Hindlimb muscle (tissue), 1 donor: ENCODE measurements around the gene MRPL44. TPM values are rescaled to one million over a fixed set of nuclear protein-coding genes. Genes with fewer than 3 reads are reported as not detected.

ENCODE experiments used
- DNase-seq: peaks from one replicate; pipeline ENCODE4 v3.0.0-alpha.2; 2013
- polyA plus RNA-seq: library from polyadenylated mRNA; unstranded; fragments of 120-200 nt; gene quantifications from one replicate; pipeline ENCODE4 v1.2.1, GENCODE V29; 2013; ENCODE audit not compliant: insufficient read length

MRPL44 gene
- 24.3 TPM for polyA plus RNA-seq

GRCh38 chr2:223957092-223957851 lies at the start of gene MRPL44:
Gene MRPL44 (plus strand): TSS chr2:223957463. CDS start chr2:223957473, 10 bp downstream.
- DNase-seq: peak; percentile 98

- DNase-seq: no peak
Measured at GRCh38 chr2:223908304-223908998, 48.8 kb upstream of the MRPL44 start.

DNA sequence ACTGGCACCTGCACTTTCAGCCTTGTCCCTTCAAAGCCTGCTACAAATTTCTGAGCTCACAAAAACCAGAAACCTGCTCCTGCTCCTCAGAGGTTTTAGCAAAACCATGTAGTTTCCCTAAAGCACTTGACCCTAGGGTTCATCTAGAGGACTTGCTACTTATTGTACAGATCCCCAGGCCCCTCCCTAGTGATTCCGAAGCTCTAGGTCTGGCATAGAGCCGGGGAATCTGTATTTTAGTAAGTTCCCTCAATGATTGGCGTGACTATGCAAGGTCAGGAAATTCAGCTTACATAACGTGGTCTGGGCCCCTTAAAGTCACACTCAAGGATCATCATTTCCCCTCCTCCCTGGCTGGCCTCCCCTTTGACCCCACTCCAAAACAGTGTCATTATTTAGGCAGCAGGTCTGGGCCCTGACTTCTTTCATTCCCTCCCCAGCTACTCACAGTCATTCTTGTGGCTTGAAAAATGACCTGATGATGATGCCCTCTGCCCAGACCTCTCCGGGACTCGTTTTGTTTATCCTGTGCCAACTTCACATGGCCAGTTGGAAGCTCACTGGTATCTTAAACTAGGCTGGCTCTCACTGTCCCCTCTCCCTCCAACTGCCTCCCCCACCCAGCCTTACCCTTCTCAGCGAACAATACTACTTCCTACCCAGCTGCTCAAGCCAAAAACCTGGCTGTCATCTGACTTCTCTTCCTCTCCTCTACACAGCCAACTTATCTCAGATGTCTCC lies 48.1 kb upstream of the MRPL44 start:
- no peak for DNase-seq

GRCh38 chr2:223914324-223914723 lies 42.9 kb upstream of the MRPL44 start:
- no peak for DNase-seq

DNA sequence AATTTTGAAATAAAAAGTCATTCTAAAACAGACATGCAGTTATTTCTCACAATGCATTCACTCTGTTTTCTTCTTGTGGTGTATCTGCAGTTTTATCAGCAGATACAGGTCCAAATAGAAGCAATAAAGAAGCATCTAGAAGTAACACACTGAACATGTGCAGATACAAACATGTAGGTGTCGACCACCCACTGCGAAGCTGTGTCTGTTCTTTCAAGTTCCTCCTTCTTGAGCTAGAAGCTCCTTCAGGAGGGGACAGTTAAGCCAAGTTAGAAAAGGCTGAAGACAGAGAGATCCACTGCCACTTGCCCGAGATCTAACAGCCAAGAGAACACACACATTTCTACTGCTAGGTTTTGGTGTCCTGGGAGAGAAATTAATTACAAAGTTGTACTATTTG lies 42.2 kb upstream of the MRPL44 start:
- DNase-seq: no peak

DNA sequence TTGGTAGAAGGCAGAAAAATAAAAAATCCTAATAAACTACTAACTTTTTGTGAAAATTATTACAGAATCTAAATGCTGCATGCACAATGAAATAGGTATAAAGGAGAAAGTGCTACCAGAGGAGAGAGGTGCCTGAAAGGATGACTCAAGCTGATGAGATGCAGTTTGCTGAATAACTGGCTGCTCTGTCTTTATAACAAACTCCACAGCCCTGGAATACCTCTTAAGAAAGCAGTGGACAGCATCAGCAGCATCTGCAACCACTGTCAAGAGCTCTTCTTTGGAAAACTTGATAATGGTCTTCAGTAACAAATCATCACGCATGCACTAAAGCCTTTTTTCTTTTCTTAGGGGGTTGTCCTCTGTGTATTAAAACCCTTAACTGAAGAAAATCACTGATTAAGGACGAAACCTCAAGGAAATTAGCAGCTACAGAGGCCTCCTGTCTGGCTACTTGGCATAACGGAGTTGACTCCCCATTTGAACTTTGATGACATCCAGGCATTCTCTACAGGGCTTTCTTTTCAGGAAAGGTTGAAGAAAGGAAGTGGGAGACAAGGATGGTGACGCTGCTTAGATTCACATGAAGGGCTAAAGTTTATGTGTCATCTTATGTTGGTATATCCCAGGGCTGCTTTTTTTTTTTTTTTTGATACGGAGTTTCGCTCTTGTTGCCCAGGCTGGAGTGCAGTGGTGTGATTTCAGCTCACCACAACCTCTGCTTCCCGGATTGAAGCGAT lies 40.9 kb upstream of the MRPL44 start:
- DNase-seq: no peak

GRCh38 chr2:223918671-223919134 lies 38.6 kb upstream of the MRPL44 start:
- no peak for DNase-seq

DNA sequence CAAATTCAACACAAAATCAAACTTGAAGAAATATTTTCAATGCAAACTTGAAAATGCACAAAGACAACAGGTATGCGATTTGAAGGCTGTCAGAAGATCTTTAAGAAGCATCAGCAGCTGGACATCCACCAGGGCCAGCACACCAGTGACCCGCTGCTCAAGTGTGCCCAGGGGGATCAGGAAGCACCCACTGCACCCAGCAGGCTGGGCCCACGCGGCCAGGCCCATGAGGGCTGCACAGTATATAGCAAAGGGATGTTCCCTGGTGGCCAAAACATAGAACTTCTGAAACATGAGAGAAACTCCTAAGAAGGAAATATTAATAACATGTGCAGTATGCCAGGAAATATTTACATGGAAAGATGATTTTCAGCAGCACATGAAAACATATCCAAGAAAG lies 37.2 kb upstream of the MRPL44 start:
- DNase-seq: no peak

DNA sequence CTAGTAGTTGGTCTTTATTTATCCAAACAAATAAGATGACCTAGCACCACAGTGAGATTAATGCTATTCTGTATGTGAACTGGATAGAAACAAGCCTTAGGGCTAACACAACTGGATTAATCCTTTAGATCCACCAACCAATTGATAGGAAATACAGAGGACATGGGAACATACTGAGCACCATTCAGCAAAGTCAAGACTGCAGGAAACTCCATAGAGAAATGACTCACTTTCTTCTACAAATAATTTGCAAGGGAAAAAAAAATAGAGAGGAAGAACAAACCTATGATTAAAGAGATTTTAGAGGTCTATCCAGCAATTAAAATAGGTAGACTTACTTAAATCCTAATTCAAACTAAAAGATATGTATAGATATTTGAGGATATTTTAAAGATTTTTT lies 36.1 kb upstream of the MRPL44 start:
- DNase-seq: no peak

DNA sequence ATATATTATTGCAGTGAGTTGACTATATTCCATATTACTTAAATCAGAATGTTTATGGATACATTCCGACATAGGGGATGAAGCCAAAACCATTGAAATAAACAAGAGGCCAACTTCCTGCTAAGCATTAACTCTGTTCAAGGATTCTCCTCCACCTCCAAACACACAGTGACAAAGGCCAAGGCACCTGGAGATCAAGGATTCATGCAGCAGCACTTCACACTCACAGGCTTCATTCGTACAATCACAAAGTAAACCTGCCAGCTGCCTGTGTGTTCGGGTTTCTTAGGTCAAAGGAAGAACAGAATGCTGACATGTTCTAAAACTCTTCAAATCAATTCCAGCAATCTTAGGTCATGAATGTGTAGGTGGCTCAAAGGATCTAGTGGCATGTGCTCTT lies 35.0 kb upstream of the MRPL44 start:
- no peak for DNase-seq

DNA sequence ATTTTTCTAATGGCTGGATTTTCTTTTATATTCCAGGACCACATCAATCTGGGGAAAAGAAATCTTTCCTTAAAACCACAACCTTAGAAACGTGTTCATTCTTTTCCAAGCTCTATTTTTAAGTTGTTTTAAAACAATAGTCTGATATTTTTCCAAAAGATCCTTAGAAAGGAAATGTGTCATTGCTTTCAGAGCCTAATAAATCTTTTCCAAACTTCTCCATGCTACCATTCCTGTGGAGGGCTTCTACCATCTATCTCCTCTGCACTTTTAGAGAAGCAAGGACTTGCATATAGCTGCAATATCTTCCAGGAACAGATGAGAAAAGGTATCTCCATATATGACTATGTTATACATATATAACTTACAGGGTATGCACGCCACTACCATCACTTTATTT lies 33.3 kb upstream of the MRPL44 start:
- no peak for DNase-seq

- no peak for DNase-seq
Measured at GRCh38 chr2:223925106-223925505, 32.2 kb upstream of the MRPL44 start.

DNA sequence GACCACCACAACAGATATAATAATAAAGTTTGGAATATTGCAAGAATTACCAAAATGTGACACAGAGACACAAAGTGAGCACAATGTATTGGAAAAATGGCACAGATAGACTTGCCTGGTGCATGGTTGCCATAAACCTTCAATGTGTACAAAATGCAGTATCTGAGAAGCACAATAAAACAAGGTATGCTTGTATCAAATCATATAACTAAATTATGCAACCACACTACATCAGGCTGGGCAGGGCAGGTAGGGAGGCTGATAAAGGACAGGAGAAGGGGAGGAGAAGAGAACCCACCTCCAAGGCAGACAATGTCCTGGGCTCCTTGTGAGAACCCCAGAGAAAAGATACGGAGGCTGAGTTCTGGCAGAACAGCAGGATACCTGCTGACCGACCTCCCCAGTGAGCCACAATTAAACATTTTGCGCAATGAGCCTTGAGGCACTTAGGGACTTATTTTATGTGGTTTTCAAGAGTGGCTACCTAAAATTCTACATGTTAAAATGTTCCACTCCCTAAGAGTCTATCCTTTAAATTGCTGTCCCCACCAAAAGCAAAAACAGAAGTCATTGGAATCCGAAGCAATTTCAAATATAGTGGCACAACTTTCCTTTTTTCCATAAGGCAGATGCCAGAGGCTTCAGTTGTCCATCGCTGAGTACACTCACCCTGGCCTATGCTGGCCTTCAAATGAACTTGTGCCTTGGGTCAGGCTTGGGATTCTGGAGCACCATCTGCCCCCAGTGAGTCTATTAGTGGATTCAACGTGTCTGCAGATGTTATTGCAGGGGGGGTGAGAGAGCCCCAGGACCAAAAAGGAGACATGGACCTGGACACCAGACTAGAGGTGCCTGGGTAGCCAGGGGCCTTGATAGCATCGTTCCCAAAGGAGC lies 28.9 kb upstream of the MRPL44 start:
- DNase-seq: no peak

GRCh38 chr2:223929571-223930102 lies 27.6 kb upstream of the MRPL44 start:
- no peak for DNase-seq

- no peak for DNase-seq
Measured at GRCh38 chr2:223930103-223930976, 26.9 kb upstream of the MRPL44 start.

- DNase-seq: no peak
Measured at GRCh38 chr2:223932816-223933800, 24.2 kb upstream of the MRPL44 start.

GRCh38 chr2:223934870-223935269 lies 22.4 kb upstream of the MRPL44 start:
- no peak for DNase-seq

- no peak for DNase-seq
Measured at GRCh38 chr2:223935459-223936125, 21.7 kb upstream of the MRPL44 start.
